ENCODE data around the gene TRAPPC11.

The TRAPPC11 gene

GRCh38 chr4:183621875-183622274, 37.2 kb upstream of the TRAPPC11 start:
- TF ChIP-seq CEBPB (IDR thresholded peaks at IDR 0.05) (no peak), TEAD4 (IDR thresholded peaks at IDR 0.05) (no peak), RAD21 (IDR thresholded peaks at IDR 0.05; ENCODE audit: low read depth) (no peak), CREB1 (IDR thresholded peaks at IDR 0.05; ENCODE audit: low read depth) (no peak)

DNA sequence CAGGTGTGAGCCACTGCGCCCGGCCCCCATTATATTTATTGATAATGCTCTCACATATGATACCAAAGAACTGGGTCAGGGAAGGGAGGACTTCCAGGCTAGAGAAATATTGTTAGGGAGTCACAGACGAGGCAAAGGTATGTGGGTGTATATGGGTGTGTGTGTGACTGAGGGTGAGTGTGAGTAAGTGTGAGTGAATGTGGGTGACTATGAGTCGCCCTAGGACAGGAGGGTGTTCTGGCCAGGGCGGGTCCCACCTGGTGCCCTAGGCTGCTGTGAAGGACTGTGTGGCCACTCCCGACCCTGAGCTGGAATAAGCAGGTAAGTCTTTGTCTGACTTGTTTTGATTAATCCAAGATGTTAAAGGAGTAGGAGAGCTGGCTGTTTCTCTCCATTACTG, 34.5 kb upstream of the TRAPPC11 start:
- TF ChIP-seq REST (IDR thresholded peaks at IDR 0.05; ENCODE audit: low read depth) (no peak), EP300 (IDR thresholded peaks at IDR 0.05; ENCODE audit: borderline replicate concordance) (no peak), YY1 (IDR thresholded peaks at IDR 0.05; ENCODE audit: low read depth) (no peak), TAF1 (IDR thresholded peaks at IDR 0.05; ENCODE audit: low read depth) (no peak), TEAD4 (IDR thresholded peaks at IDR 0.05) (no peak), TCF12 (IDR thresholded peaks at IDR 0.05; ENCODE audit: low read depth) (no peak), USF1 (IDR thresholded peaks at IDR 0.05) (no peak), NFIC (IDR thresholded peaks at IDR 0.05) (no peak), ZBTB7A (IDR thresholded peaks at IDR 0.05; ENCODE audit: low read depth) (no peak), EGR1 (IDR thresholded peaks at IDR 0.05) (no peak), FOXM1 (IDR thresholded peaks at IDR 0.05; ENCODE audit: borderline replicate concordance, low read depth) (no peak), CREB1 (IDR thresholded peaks at IDR 0.05; ENCODE audit: low read depth) (no peak), RAD21 (IDR thresholded peaks at IDR 0.05; ENCODE audit: low read depth) (no peak), CEBPB (IDR thresholded peaks at IDR 0.05) (no peak)
- TF ChIP-seq, protein P1, sequence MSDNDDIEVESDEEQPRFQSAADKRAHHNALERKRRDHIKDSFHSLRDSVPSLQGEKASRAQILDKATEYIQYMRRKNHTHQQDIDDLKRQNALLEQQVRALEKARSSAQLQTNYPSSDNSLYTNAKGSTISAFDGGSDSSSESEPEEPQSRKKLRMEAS (IDR thresholded peaks at IDR 0.05), result no peak

GRCh38 chr4:183626168-183626567, 32.9 kb upstream of the TRAPPC11 start:
- TF ChIP-seq ZBTB7A (IDR thresholded peaks at IDR 0.05; ENCODE audit: low read depth) (no peak), EP300 (IDR thresholded peaks at IDR 0.05; ENCODE audit: borderline replicate concordance) (no peak), REST (IDR thresholded peaks at IDR 0.05; ENCODE audit: low read depth) (no peak), RAD21 (IDR thresholded peaks at IDR 0.05; ENCODE audit: low read depth) (no peak), USF1 (IDR thresholded peaks at IDR 0.05) (no peak), NFIC (IDR thresholded peaks at IDR 0.05) (no peak), CEBPB (IDR thresholded peaks at IDR 0.05) (no peak), FOXM1 (IDR thresholded peaks at IDR 0.05; ENCODE audit: borderline replicate concordance, low read depth) (no peak), EGR1 (IDR thresholded peaks at IDR 0.05) (no peak), CREB1 (IDR thresholded peaks at IDR 0.05; ENCODE audit: low read depth) (no peak), YY1 (IDR thresholded peaks at IDR 0.05; ENCODE audit: low read depth) (no peak), TCF12 (IDR thresholded peaks at IDR 0.05; ENCODE audit: low read depth) (no peak), TAF1 (IDR thresholded peaks at IDR 0.05; ENCODE audit: low read depth) (no peak), TEAD4 (IDR thresholded peaks at IDR 0.05) (no peak)
- TF ChIP-seq, protein P1 (IDR thresholded peaks at IDR 0.05), result no peak

DNA sequence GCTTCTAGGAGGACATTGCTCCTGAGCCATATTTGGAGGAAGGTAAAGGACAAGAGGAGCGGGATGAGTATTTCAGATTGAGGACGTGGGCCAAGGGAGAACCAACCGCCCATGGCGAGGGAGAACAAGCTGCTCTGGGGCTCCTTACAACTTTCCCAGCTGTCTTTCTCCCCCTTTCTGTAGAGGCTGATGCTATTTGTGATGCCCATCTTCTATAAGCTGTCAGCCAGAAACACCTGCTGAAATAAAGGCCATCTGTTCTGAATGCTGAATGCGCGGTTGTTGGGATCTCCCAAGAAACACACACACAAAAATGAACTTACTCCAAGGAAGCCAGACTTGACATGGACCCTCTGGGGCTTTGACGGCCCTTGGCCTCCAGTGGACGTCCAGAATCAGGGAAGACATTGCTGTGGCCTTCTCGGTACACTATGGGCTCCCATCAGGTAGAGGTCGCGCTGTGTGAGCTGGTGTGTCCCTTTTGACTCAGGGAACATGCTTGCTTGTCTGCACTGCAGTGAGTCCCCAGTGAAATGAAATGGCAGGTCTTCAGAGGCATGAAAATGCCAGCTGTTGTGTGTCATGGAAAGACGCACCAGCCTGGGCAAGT, 31.0 kb upstream of the TRAPPC11 start:
- TF ChIP-seq RAD21 (IDR thresholded peaks at IDR 0.05; ENCODE audit: low read depth) (no peak), TEAD4 (IDR thresholded peaks at IDR 0.05) (no peak), EP300 (IDR thresholded peaks at IDR 0.05; ENCODE audit: borderline replicate concordance) (no peak), EGR1 (IDR thresholded peaks at IDR 0.05) (no peak), CEBPB (IDR thresholded peaks at IDR 0.05) (no peak), YY1 (IDR thresholded peaks at IDR 0.05; ENCODE audit: low read depth) (no peak), NFIC (IDR thresholded peaks at IDR 0.05) (no peak), ZBTB7A (IDR thresholded peaks at IDR 0.05; ENCODE audit: low read depth) (no peak), CREB1 (IDR thresholded peaks at IDR 0.05; ENCODE audit: low read depth) (no peak), USF1 (IDR thresholded peaks at IDR 0.05) (no peak), TCF12 (IDR thresholded peaks at IDR 0.05; ENCODE audit: low read depth) (no peak), FOXM1 (IDR thresholded peaks at IDR 0.05; ENCODE audit: borderline replicate concordance, low read depth) (no peak), TAF1 (IDR thresholded peaks at IDR 0.05; ENCODE audit: low read depth) (no peak), REST (IDR thresholded peaks at IDR 0.05; ENCODE audit: low read depth) (no peak)
- TF ChIP-seq, protein P1 (IDR thresholded peaks at IDR 0.05), result no peak
